OCI-LY3 (cell line): ENCODE results near the gene NXN.

Experiments used
- H2AFZ ChIP-seq: fragments of 200-600, 300-600 bp; shearing (Covaris generic); 2 replicates; pipeline ENCODE4 v1.6.0; 2014; ENCODE audit warnings: antibody characterized with exemption, low read depth, low read length
- H3K27ac ChIP-seq: fragments of 200-600, 300-600 bp; sonication (generic); 2 replicates; pipeline ENCODE4 v1.5.1; 2014; ENCODE audit warnings: mild to moderate bottlenecking, low read length, moderate library complexity, mixed read lengths
- H3K27me3 ChIP-seq: fragments of 200-600, 300-600 bp; sonication (generic); 2 replicates; pipeline ENCODE4 v1.6.1; 2014; ENCODE audit warnings: low read depth, low read length, mixed read lengths
- H3K36me3 ChIP-seq: fragments of 200-600, 300-600 bp; sonication (generic); replicated peaks from 2 replicates; pipeline ENCODE3; 2014; ENCODE audit warnings: low read depth, low read length, mixed read lengths
- H3K4me1 ChIP-seq: fragments of 300-600, 200-600 bp; sonication (generic); 2 replicates; pipeline ENCODE4 v1.6.1; 2014; ENCODE audit warnings: low read length, mixed read lengths
- H3K4me2 ChIP-seq: fragments of 200-600, 300-600 bp; sonication (generic); 2 replicates; pipeline ENCODE4 v1.6.1; 2014; ENCODE audit warnings: low read length, mixed read lengths
- H3K4me3 ChIP-seq: fragments of 300-600, 200-600 bp; sonication (generic); 2 replicates; pipeline ENCODE4 v1.5.1; 2014; ENCODE audit warnings: antibody characterized with exemption, mild to moderate bottlenecking, low read length, moderate library complexity
- H3K79me2 ChIP-seq: fragments of 300-600, 200-600 bp; shearing (Covaris generic); 2 replicates; pipeline ENCODE4 v1.6.1; 2014; ENCODE audit warnings: mild to moderate bottlenecking, low read length, mixed read lengths
- H3K9ac ChIP-seq: fragments of 300-600, 200-600 bp; shearing (Covaris generic); 2 replicates; pipeline ENCODE4 v1.6.0; 2014; ENCODE audit warnings: mild to moderate bottlenecking, low read length, moderate library complexity
- H3K9me3 ChIP-seq: fragments of 200-600, 300-600 bp; shearing (Covaris generic); 2 replicates; pipeline ENCODE4 v1.6.1; 2014; ENCODE audit warnings: low read length, mixed read lengths; ENCODE audit not compliant: insufficient read depth
- H4K20me1 ChIP-seq: fragments of 200-600, 300-600 bp; sonication (generic); 2 replicates; pipeline ENCODE4 v1.6.1; 2016; ENCODE audit warnings: low read length, mixed read lengths; ENCODE audit not compliant: insufficient read depth
- CTCF ChIP-seq: fragments of 200-600, 300-600 bp; sonication (generic); IDR thresholded peaks from 2 replicates; pipeline ENCODE4 v1.5.1; 2014; ENCODE audit warnings: antibody characterized with exemption, low read length, low read depth
- EZH2phosphoT487 ChIP-seq: fragments of 200-600 bp; shearing (Covaris generic); IDR thresholded peaks from 2 replicates; pipeline ENCODE4 v1.6.1; 2018; ENCODE audit warnings: antibody characterized with exemption, mixed run types, low read depth

NXN gene

GRCh38 chr17:861364-861763 lies 118.2 kb downstream of the NXN start:
- no peaks in the 10 kb centered on the region for H3K27me3 ChIP-seq
- H3K36me3 ChIP-seq = no peaks in the 10 kb centered on the region
- no peak overlapping the region for H3K27ac ChIP-seq
- no peak overlapping the region for H2AFZ ChIP-seq
- H3K9ac ChIP-seq = no peak overlapping the region
- no peaks in the 10 kb centered on the region for H4K20me1 ChIP-seq
- no peak overlapping the region for H3K4me2 ChIP-seq
- H3K4me3 ChIP-seq = no peak overlapping the region
- H3K9me3 ChIP-seq = no peaks in the 10 kb centered on the region
- TF ChIP-seq EZH2phosphoT487 (no peak), CTCF (no peak)
- H3K4me1 ChIP-seq = no peaks in the 10 kb centered on the region
- H3K79me2 ChIP-seq = no peaks in the 10 kb centered on the region

- TF ChIP-seq EZH2phosphoT487 = no peak
- no peak for TF ChIP-seq CTCF
- Histone ChIP-seq H2AFZ (no peak overlapping the region), H3K9ac (no peak overlapping the region), H3K36me3 (no peaks in the 10 kb centered on the region), H3K27me3 (no peaks in the 10 kb centered on the region), H3K79me2 (no peaks in the 10 kb centered on the region), H3K4me2 (no peak overlapping the region), H3K4me1 (no peaks in the 10 kb centered on the region), H3K27ac (no peak overlapping the region), H4K20me1 (no peaks in the 10 kb centered on the region), H3K9me3 (no peaks in the 10 kb centered on the region), H3K4me3 (no peak overlapping the region)
Observed at GRCh38 chr17:860805-861204, 118.8 kb downstream of the NXN start.

- Histone ChIP-seq H3K4me2 (no peak overlapping the region), H3K27ac (no peak overlapping the region), H3K79me2 (no peaks in the 10 kb centered on the region), H4K20me1 (no peaks in the 10 kb centered on the region), H2AFZ (no peak overlapping the region), H3K4me3 (no peak overlapping the region), H3K4me1 (no peaks in the 10 kb centered on the region), H3K27me3 (no peaks in the 10 kb centered on the region), H3K36me3 (no peaks in the 10 kb centered on the region), H3K9me3 (no peaks in the 10 kb centered on the region), H3K9ac (no peak overlapping the region)
- no peak for TF ChIP-seq EZH2phosphoT487
- no peak for TF ChIP-seq CTCF
Observed at GRCh38 chr17:859824-860195, 119.8 kb downstream of the NXN start.

- Histone ChIP-seq H3K79me2 (no peaks in the 10 kb centered on the region), H2AFZ (no peak overlapping the region), H3K4me2 (no peak overlapping the region), H3K4me3 (no peak overlapping the region), H3K4me1 (no peaks in the 10 kb centered on the region), H3K27me3 (no peaks in the 10 kb centered on the region), H3K9me3 (no peaks in the 10 kb centered on the region), H3K9ac (no peak overlapping the region), H3K27ac (no peak overlapping the region), H4K20me1 (no peaks in the 10 kb centered on the region), H3K36me3 (no peaks in the 10 kb centered on the region)
- TF ChIP-seq CTCF (no peak), EZH2phosphoT487 (no peak)
Observed at GRCh38 chr17:859061-859823, 120.3 kb downstream of the NXN start.
